K562 (cell line): ENCODE measurements around the gene SMIM10L1. TPM values are rescaled to one million over a fixed set of nuclear protein-coding genes. Genes with fewer than 3 reads are reported as not detected.
A peak's percentile ranks its signal among the peaks of the same experiment; 100 is the strongest.

Source experiments
- ATAC-seq: fragments of 200-7000 bp; cut with Tn5 transposase; 3 replicates; pipeline ENCODE4 v1.9.1; 2020; ENCODE audit warnings: moderate library complexity
- BruUV-seq: library from RNA; stranded (reverse); fragments of 400-500 nt; replicated peaks from 2 replicates; lab custom pipeline; 2021; lab: Mats Ljungman, UMichigan
- CTCF ChIA-PET: fragments of 300-600 bp; formaldehyde crosslinking; extraction: SDS; loops from one replicate; lab custom pipeline; 2021; ENCODE audit warnings: low intra/inter-chr PET ratio; lab: Yijun Ruan, JAX
- POLR2A ChIA-PET: fragments of 300-600, 350-650 bp; sonication (Branson Sonifier 250); formaldehyde crosslinking; extraction: SDS; loops from one replicate; lab custom pipeline; 2021; ENCODE audit warnings: antibody characterized with exemption, inconsistent platforms; lab: Yijun Ruan, JAX
- DNase-seq, 4 experiments: peaks; one replicate each; pipeline versions ENCODE4 v3.0.0 to v3.0.0-alpha.2; 2011 to 2018; ENCODE audit warnings: low spot score in 3 of 4, mixed read lengths in 3 of 4; ENCODE audit errors: extremely low read depth in 1 of 4
- FAIRE-seq: peaks from 2 replicates; lab custom pipeline; 2011; peaks lifted over from hg19 to GRCh38; lab: Jason Lieb, UNC
- H2AFZ ChIP-seq: 2 replicates; pipeline ENCODE4 v1.6.0; 2011; ENCODE audit warnings: low read depth, low read length, control low read depth, inconsistent platforms
- H3K27ac ChIP-seq: fragments of 200-600 bp; 3 replicates; pipeline ENCODE4 v1.8.0; 2011; ENCODE audit warnings: low read depth, mild to moderate bottlenecking, control low read depth, inconsistent platforms, low read length, moderate library complexity, mixed read lengths; ENCODE audit errors: extremely low read depth
- H3K27me3 ChIP-seq, 2 experiments: fragments of 300-600 bp in 1 of 2; 2 replicates in 1 of 2; 3 replicates in 1 of 2; pipeline versions ENCODE4 v1.6.0 to v1.8.0; 2011; ENCODE audit warnings: inconsistent platforms in 2 of 2, low read length in 2 of 2, mild to moderate bottlenecking in 1 of 2, mixed read lengths in 1 of 2, moderate library complexity in 1 of 2; ENCODE audit not compliant: control insufficient read depth in 2 of 2, insufficient read depth in 2 of 2
- H3K36me3 ChIP-seq: fragments of 300-600 bp; 3 replicates; pipeline ENCODE4 v1.8.0; 2011; ENCODE audit warnings: mild to moderate bottlenecking, low read length, inconsistent platforms; ENCODE audit not compliant: control insufficient read depth, insufficient read depth
- H3K4me1 ChIP-seq, 2 experiments: fragments of 200-600 bp in 1 of 2; replicated peaks in 1 of 2; 2 replicates in 1 of 2; 3 replicates in 1 of 2; pipeline versions ENCODE4 v1.5.1 to v1.8.0; 2011; ENCODE audit warnings: inconsistent platforms in 2 of 2, low read length in 2 of 2, mild to moderate bottlenecking in 1 of 2, mixed read lengths in 1 of 2, moderate library complexity in 1 of 2; ENCODE audit not compliant: control insufficient read depth in 2 of 2, insufficient read depth in 2 of 2
- H3K4me2 ChIP-seq: 2 replicates; pipeline ENCODE4 v1.6.1; 2011; ENCODE audit warnings: low read length, control low read depth, inconsistent platforms, mixed read lengths; ENCODE audit not compliant: insufficient read depth
- H3K4me3 ChIP-seq: fragments of 200-600 bp; sonication (generic), shearing (Covaris generic); 2 replicates; pipeline ENCODE4 v1.5.1; 2016; ENCODE audit warnings: control low read depth, inconsistent platforms
- H3K79me2 ChIP-seq: fragments of 200-600 bp; 3 replicates; pipeline ENCODE4 v1.8.0; 2011; ENCODE audit warnings: low read length, inconsistent platforms; ENCODE audit not compliant: control insufficient read depth, insufficient read depth
- H3K9ac ChIP-seq, 2 experiments: 2 replicates each; pipeline versions ENCODE4 v1.6.0 to v1.6.1; 2011; ENCODE audit warnings: low read depth in 2 of 2, low read length in 2 of 2, control low read depth in 1 of 2, inconsistent platforms in 1 of 2, mild to moderate bottlenecking in 1 of 2, mixed read lengths in 1 of 2; ENCODE audit not compliant: insufficient read depth in 1 of 2
- H3K9me1 ChIP-seq: one replicate; pipeline ENCODE4 v1.6.0; 2011; ENCODE audit warnings: inconsistent platforms, mild to moderate bottlenecking, low read length, moderate library complexity; ENCODE audit not compliant: control insufficient read depth, insufficient read depth
- H3K9me3 ChIP-seq: replicated peaks from 2 replicates; pipeline ENCODE4 v1.5.1; 2011; ENCODE audit warnings: low read depth, low read length, inconsistent platforms; ENCODE audit not compliant: control insufficient read depth, insufficient read depth
- H4K20me1 ChIP-seq: replicated peaks from 2 replicates; pipeline ENCODE4 v1.6.1; 2011; ENCODE audit warnings: low read length, inconsistent platforms, mixed read lengths; ENCODE audit not compliant: control insufficient read depth, insufficient read depth
- CHD2 ChIP-seq: IDR thresholded peaks from 2 replicates; pipeline ENCODE4 v1.6.1; 2011; ENCODE audit warnings: low read depth, low read length
- DPF2 ChIP-seq: fragments of 450-650 bp; IDR thresholded peaks from 2 replicates; pipeline ENCODE4 v1.6.1; 2016
- KLF6 ChIP-seq: fragments of 250-450 bp; sonication (Bioruptor Pico); IDR thresholded peaks from 2 replicates; pipeline ENCODE4 v1.4.0; 2020; ENCODE audit warnings: mild to moderate bottlenecking, moderate library complexity, borderline replicate concordance
- LCOR ChIP-seq: sonication (generic); formaldehyde crosslinking; IDR thresholded peaks from 2 replicates; pipeline ENCODE4 v1.8.0; 2022; ENCODE audit warnings: mild to moderate bottlenecking, missing genetic modification reagents
- NFE2 ChIP-seq: IDR thresholded peaks from 2 replicates; pipeline ENCODE4 v1.6.1; 2014; ENCODE audit warnings: antibody characterized with exemption, low read depth
- SREBF1 ChIP-seq: fragments of 150-350 bp; IDR thresholded peaks from 2 replicates; pipeline ENCODE4 v1.6.1; 2014; ENCODE audit warnings: antibody characterized with exemption, low read depth, low read length, borderline replicate concordance
- ZNF445 ChIP-seq: fragments of 250-450 bp; sonication (Bioruptor Pico); IDR thresholded peaks from 2 replicates; pipeline ENCODE4 v1.4.0; 2020; ENCODE audit warnings: low read depth, mild to moderate bottlenecking, moderate library complexity
- ZNF75A ChIP-seq: fragments of 450-650 bp; formaldehyde crosslinking; IDR thresholded peaks from 2 replicates; pipeline ENCODE4 v1.4.0; 2020; ENCODE audit warnings: mild to moderate bottlenecking
- ZZZ3 ChIP-seq: fragments of 450-650 bp; IDR thresholded peaks from 2 replicates; pipeline ENCODE4 v1.6.1; 2016; ENCODE audit warnings: antibody characterized with exemption, mild to moderate bottlenecking, moderate library complexity
- WGBS: fragments of 100-300 bp; shearing (Covaris generic); methylation state at CpG from one replicate; pipeline ENCODE4 v1.1.6; 2016; ENCODE audit warnings: low coverage, mixed read lengths; ENCODE audit not compliant: insufficient coverage; ENCODE audit errors: missing lambda C conversion rate; 5-methylcytosine and 5-hydroxymethylcytosine counted together
- in situ Hi-C: fragments of 300-500 bp; cut with MboI; formaldehyde crosslinking; loops from 4 replicates; pipeline ENCODE4 v1.15.0; 2018; ENCODE audit warnings: inconsistent platforms, mixed read lengths
- intact Hi-C: fragments of 100-400 bp; cut with micrococcal nuclease; formaldehyde crosslinking; loops from 2 replicates; pipeline ENCODE4 v1.14.2; 2022
- polyA plus RNA-seq, 8 experiments: library from polyadenylated mRNA; depleted of rRNA in 4 of 8; stranded (reverse) in 5 of 8; unstranded in 3 of 8; fragments of >200 nt; fragmentation: Nextera tagmentation in 2 of 8; fragmentation: Illumina TruSeq in 1 of 8; extraction: Ambion mirVana in 2 of 8; extraction: Trizol in 1 of 8; gene quantifications; 2 replicates each; pipeline versions ENCODE4 v1.2.1 to v1.2.3, GENCODE V29; 2011 to 2014; ENCODE audit warnings: inconsistent platforms in 1 of 8, missing spikeins in 1 of 8
- total RNA-seq, 7 experiments: library from RNA; depleted of rRNA in 6 of 7; stranded (reverse); fragments of >200 nt in 6 of 7; fragmentation: Illumina TruSeq in 2 of 7; extraction: Trizol in 2 of 7; gene quantifications; 2 replicates each; pipeline versions ENCODE4 v1.2.1 to v1.2.3, GENCODE V29; 2011 to 2021; ENCODE audit warnings: low replicate concordance in 1 of 7
- TF ChIP-seq, protein P1 (sequence below), 2 experiments: IDR thresholded peaks; 2 replicates each; pipeline ENCODE4 v1.6.1; 2011; ENCODE audit warnings: borderline replicate concordance in 1 of 2, control low read depth in 1 of 2, low read depth in 1 of 2, low read length in 1 of 2, mild to moderate bottlenecking in 1 of 2, mixed read lengths in 1 of 2, moderate library complexity in 1 of 2; ENCODE audit not compliant: insufficient read depth in 1 of 2, insufficient read length in 1 of 2, poor library complexity in 1 of 2, severe bottlenecking in 1 of 2; ENCODE audit errors: extremely low read depth in 1 of 2
- TF ChIP-seq, protein P2 (sequence below): fragments of 450-650 bp; IDR thresholded peaks from 2 replicates; pipeline ENCODE4 v1.6.1; 2016; ENCODE audit warnings: borderline replicate concordance

Gene SMIM10L1
- total and polyA plus RNA-seq, 9 of the 15 experiments (the other 6 are each of a cell fraction or from before 2014, with no cell fraction given): 3.0 to 12.1 (median 9.0) TPM

DNA sequence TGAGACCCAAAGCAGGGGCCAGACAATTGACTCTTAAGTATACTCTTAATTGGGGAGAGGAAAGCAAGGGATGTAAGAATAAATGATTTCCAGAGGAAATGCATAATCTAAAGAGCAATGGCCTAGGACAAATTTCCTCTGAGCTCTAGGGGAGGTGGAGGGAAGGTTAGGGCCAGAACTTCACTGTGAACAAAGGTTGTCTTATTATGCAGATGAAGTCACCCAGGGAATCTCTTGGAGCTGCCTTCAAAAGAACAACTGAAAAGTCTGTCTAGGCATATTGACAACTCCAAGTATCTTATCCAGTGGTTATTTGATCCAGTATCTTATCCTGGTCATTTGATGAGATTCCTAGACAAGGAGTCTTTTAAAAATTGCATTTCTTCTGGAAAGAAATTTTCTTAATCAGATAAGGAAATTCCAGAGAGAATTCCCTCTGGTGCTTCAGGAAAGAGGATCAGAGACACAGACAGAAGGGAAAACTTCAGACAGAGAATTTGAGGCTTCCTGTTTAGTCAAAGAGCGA, 16.5 kb upstream of the SMIM10L1 start:
- intact Hi-C loops (no loop called here), in situ Hi-C loops (no loop called here)
- no TSS peak for BruUV-seq
- Histone ChIP-seq H3K27ac (no peak overlapping the region), H3K9me3 (no peaks in the 10 kb centered on the region; the same call in none of the 2 replicates), H3K36me3 (peaks cover 5% of the 10 kb centered on the region; the same call in 1 of the 3 replicates), H3K4me1 (peaks cover 0 to 1% of the 10 kb centered on the region in 2 experiments; a peak in 2 of 5 replicates), H3K9ac (no peak overlapping the region), H4K20me1 (no peaks in the 10 kb centered on the region), H3K27me3 (no peaks in the 10 kb centered on the region), H3K79me2 (peaks cover 78% of the 10 kb centered on the region), H3K4me3 (no peak overlapping the region), H3K4me2 (no peak overlapping the region), H3K9me1 (no peaks in the 10 kb centered on the region), H2AFZ (no peak overlapping the region)
- CTCF ChIA-PET: no interaction called here
- ATAC-seq (no peak), DNase-seq (no peak), FAIRE-seq (no peak)
- TF ChIP-seq ZZZ3: no peak
- POLR2A ChIA-PET: no interaction called here
- 100% methylated on average over 1 of the region's 1 CpG for WGBS

DNA sequence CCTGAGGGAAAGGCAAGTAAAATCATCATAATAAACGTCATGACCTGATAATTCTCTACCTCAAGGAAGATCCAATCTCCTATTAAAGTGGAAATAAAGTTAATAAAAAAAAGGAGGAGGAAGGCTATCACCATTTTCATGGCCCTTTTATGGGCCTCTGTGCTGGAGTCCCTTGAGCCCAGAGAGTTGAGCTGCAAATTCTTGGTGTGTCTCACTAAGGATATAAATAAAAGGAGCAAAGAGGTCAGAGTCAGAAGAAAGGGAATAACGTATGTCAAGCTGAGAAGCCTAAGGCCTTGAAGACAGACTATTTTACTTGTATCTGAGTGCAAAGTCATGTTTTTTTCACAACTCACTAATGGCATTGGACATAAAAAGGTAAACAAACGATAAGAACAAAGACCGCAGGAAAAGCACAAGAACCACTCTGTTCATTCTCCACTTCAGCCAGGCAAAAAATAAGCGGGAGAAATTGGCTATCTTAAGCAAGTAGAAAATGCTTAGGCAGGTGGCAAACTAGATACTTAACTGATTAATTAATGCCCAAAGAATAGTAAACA, 12.0 kb upstream of the SMIM10L1 start:
- BruUV-seq: no TSS peak
- H3K27me3 ChIP-seq: no peaks in the 10 kb centered on the region
- H3K79me2 ChIP-seq: peaks cover 97% of the 10 kb centered on the region
- intact Hi-C loops (no loop called here), in situ Hi-C loops (no loop called here)
- H4K20me1 ChIP-seq: no peaks in the 10 kb centered on the region
- no peak overlapping the region for H2AFZ ChIP-seq
- ATAC-seq (peak; percentile 61), FAIRE-seq (peak; percentile 58), DNase-seq (peak in 2 of 4 experiments; percentile 11 to 13)
- H3K4me1 ChIP-seq: peaks cover 0 to 5% of the 10 kb centered on the region in 2 experiments; a peak in 2 of 5 replicates
- H3K27ac ChIP-seq: peak overlapping the region; percentile 58; the same call in 2 of the 3 replicates
- no peaks in the 10 kb centered on the region; the same call in 1 of the 2 replicates for H3K9me3 ChIP-seq
- H3K4me2 ChIP-seq: peak overlapping the region; percentile 41
- no peak overlapping the region for H3K4me3 ChIP-seq
- ChIA-PET CTCF (no interaction called here), POLR2A (interaction anchor here (0.6 to 2.8 kb wide), 3 partner anchors 10 to 361 kb away, joined by 3 to 13 read pairs (median 12); partner anchors contain the start of gene SMIM10L1)
- WGBS: 12% methylated on average over 5 of the region's 5 CpGs
- H3K9me1 ChIP-seq: no peaks in the 10 kb centered on the region
- H3K9ac ChIP-seq: 0 out of 4 replicates have a peak overlapping the region, but pooled peaks of 1 of the 2 experiments have one; percentile 26
- H3K36me3 ChIP-seq: peaks cover 27% of the 10 kb centered on the region; the same call in 2 of the 3 replicates
- TF ChIP-seq KLF6 (CRISPR knock-in tag) (no peak), NFE2 (0 out of 2 replicates have a peak, but pooled peaks have one; percentile 16), CHD2 (no peak), ZNF445 (CRISPR knock-in tag) (no peak), ZNF75A (no peak), SREBF1 (no peak), DPF2 (peak; percentile 40; the same call in 1 of the 2 replicates), LCOR (CRISPR knock-in tag) (no peak)
- TF ChIP-seq, protein P1, sequence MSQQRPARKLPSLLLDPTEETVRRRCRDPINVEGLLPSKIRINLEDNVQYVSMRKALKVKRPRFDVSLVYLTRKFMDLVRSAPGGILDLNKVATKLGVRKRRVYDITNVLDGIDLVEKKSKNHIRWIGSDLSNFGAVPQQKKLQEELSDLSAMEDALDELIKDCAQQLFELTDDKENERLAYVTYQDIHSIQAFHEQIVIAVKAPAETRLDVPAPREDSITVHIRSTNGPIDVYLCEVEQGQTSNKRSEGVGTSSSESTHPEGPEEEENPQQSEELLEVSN (IDR thresholded peaks at IDR 0.05; ENCODE audit: borderline replicate concordance in 1 of 2, extremely low read depth in 1 of 2, insufficient read depth in 1 of 2, insufficient read length in 1 of 2, low read depth in 1 of 2, low read length in 1 of 2, poor library complexity in 1 of 2, severe bottlenecking in 1 of 2): no peak
- TF ChIP-seq, protein P2, sequence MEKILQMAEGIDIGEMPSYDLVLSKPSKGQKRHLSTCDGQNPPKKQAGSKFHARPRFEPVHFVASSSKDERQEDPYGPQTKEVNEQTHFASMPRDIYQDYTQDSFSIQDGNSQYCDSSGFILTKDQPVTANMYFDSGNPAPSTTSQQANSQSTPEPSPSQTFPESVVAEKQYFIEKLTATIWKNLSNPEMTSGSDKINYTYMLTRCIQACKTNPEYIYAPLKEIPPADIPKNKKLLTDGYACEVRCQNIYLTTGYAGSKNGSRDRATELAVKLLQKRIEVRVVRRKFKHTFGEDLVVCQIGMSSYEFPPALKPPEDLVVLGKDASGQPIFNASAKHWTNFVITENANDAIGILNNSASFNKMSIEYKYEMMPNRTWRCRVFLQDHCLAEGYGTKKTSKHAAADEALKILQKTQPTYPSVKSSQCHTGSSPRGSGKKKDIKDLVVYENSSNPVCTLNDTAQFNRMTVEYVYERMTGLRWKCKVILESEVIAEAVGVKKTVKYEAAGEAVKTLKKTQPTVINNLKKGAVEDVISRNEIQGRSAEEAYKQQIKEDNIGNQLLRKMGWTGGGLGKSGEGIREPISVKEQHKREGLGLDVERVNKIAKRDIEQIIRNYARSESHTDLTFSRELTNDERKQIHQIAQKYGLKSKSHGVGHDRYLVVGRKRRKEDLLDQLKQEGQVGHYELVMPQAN: no peak
